Skin epidermis (tissue), 12 donors: ENCODE results near the gene S100A13.
"Not testable (repeated sequence)": the region's sequence is repeated elsewhere in the genome, so short reads cannot be mapped to it uniquely, and the experiment has no call there.

Experiments
- H3K27ac ChIP-seq, 21 experiments: fragments of 200-600 bp; sonication (generic) in 11 of 21; one replicate each; pipeline ENCODE4 v1.5.0; 2020; ENCODE audit warnings: mild to moderate bottlenecking in 3 of 21, inconsistent platforms in 2 of 21, moderate library complexity in 2 of 21
- H3K4me3 ChIP-seq, 7 experiments: fragments of 200-600 bp; sonication (generic) in 2 of 7; one replicate each; pipeline ENCODE4 v1.5.0; 2020; ENCODE audit warnings: inconsistent platforms in 2 of 7, mild to moderate bottlenecking in 2 of 7, moderate library complexity in 1 of 7

Gene S100A13

DNA sequence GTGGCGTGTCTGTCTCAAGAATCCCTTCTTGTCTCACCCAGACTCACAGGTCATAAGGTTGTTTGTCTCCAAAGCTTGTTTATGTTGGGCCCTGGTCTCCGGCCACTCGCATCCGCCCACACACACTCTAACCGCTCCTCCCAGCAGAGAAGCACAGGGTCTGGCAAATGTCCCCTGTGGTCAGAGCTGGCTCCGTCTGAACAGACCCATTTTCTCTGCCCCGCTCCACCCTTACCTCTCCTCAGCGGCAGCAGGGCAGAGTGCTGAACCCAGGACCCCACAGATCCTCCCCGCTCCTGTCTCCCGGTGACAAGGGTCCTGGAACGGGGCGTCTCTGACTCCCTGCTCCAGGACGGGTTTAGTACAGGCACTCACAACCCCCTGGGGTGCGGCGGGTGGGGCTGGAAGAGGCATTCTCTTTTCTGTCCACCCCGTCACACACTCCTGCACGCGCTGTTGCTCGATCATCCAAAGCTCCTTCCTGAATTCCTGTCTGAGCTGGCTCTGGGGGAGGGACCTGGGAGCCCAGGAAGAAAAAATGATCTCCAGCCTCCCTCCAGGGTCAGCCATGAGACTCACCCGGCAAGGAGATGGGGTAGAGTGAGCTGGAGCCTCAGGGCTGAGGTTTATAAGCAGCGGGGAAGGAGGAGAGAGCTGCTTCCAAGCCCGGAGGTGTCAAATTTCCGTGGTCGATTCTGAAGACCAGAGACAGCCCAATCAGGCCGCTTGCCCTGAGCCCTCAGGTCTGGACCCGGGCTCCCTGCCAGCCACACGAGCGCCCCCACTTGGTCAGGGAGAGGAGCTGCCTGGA is at the start of gene S100A13:
TSS of gene S100A13 (minus strand) at position 602 of the 811 bp plus-strand sequence. CDS start 1,033 bp downstream, outside the sequence.
- Histone ChIP-seq H3K27ac (peak within 1 kb of the TSS; percentile 3 to 96 (median 85)), H3K4me3 (peak within 1 kb of the TSS; percentile 30 to 46 (median 36))

DNA sequence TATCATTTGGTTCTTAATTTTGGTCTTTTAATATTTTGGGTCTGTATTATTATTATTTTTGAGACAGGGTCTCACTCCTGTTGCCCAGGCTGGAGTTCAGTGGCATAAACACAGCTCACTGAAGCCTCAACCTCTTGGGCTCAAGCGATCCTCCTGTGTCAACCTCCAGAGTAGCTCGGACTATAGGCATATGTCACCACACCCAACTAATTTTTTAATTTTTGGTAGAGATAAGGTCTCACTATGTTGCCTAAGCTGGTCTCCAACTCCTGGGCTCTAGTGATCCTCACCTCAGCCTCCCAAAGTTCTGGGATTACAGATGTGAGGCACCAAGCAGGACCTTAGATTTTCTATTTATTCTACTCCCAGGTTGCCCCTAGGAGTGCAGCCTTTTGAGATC is 46.2 kb upstream of the S100A13 start:
- no peak overlapping the region for H3K27ac ChIP-seq

DNA sequence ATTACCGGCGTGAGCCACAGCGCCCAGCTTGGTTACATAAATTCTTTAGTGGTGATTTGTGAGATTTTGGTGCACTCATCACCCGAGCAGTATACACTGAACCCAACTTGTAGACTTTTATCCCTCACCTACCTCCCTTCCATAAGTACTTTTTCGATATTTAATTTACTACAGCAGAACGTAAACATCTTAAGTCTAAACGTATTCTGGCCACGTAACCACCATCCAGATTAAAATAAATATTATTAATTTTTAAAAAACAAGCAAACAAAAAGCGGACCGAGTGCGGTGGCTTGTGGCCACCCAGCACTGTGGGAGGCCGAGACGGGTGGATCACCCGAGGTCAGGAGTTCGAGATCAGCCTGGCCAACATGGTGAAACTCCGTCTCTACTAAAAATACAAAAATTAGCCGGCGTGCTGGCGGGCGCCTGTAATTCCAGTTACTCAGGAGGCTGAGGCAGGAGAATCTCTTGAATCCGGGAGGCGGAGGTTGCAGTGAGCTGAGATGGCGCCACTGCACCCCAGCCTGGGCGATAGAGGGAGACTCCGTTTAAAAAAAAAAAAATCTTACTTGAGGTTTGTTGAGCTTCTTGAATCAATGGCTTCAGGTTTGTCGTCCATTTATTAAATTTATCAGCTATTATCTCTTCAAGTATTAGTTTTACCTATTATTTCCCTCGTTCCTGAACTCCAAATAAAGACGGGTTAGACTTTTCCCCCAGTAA is 44.5 kb upstream of the S100A13 start:
- Histone ChIP-seq H3K4me3 (peak overlapping the region; percentile 29 to 96 (median 70)), H3K27ac (peak overlapping the region in 19 of 21 experiments; percentile 16 to 86 (median 74))

More for the DNA sequence above, 46.2 kb upstream of the S100A13 start:
- H3K4me3 ChIP-seq: no peak overlapping the region

DNA sequence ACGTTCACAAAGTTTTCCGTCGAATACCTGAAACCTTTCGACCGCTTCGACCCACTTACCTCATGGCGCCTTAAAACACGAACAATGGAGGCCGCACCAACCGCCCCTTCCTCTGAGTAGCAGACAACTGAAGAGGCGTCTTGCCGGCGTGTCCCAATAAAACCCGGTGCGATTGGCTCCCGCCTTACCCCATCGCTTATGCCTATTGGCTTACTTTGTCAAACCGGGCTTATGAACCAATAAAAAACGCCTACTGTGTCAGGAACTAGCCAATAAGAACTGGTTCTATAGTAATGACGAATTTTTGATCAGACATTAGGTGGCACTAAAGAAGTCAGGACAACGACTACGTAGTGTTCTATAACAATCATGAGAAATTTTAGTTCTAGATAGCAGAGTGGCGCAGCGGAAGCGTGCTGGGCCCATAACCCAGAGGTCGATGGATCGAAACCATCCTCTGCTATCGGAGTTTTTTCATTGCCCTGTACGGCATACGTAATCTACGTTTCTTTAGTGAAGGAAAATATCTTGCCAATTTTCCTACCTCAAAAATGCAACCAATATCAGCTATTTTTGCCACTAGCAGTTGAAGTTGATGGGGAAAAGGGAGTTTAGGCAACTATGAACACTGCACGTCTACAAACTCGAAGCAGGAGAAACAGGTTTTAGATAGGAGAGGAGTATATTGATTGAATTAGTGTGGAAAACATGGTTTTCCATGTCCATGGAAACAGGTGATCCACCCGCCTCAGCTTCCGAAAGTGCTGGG is 43.7 kb upstream of the S100A13 start, which contains the start of gene ILF2:
TSS of gene ILF2 (minus strand) at position 135 of the 769 bp plus-strand sequence. CDS start at position 64, 71 bp downstream.
- Histone ChIP-seq H3K27ac (peak within 1 kb of the TSS; percentile 58 to 95 (median 86)), H3K4me3 (peak within 1 kb of the TSS; percentile 54 to 96 (median 74))

DNA sequence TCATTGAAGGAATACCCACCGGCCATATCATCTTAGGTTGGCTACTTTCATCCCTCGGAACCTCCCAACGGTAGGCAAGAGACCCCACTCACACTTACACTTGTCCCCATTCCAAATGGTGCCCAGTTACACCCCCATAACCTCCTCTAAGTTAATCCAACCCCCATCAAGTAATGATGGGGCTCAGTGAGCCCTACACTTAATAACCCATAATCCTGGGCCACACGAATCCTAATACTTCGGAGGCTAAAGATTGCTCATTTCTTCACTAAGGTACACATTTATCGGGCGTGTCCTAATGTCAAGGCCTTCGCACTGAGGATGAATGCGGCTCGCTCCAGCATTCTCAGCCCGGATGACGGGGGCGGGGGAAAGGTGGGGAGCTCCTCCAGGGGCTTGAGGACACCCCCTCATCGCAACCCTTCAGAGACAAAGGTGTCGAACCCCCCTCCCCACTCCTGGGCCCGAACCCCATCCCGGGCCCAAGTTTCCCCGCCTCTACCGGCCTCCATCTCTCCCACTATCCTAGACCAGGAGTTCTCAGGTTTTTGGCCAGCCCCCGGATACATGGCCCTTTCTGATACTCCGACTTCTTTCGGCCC is 43.1 kb upstream of the S100A13 start:
- Histone ChIP-seq H3K4me3 (peak overlapping the region; percentile 54 to 96 (median 74)), H3K27ac (peak overlapping the region; percentile 58 to 95 (median 86))

DNA sequence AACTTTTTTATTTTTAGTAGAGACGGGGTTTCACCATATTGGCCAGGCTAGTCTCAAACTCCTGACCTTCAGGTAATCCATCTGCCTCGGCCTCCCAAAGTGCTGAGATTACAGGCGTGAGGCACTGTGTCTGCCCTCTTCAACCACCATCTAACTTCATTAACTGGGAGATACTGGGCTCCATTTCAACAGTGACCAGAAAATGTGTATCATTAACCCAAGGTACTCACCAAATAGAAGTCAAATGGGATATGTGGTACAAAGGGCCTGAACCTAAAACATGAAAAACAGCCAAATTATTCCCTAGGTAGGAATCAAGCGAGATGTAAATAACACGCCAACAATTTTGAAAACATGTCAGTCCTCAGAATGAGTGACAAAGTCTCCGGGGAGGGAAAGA is 42.3 kb upstream of the S100A13 start:
- H3K4me3 ChIP-seq: peak overlapping the region; percentile 54 to 96 (median 74)
- H3K27ac ChIP-seq: peak overlapping the region in 6 of 21 experiments; percentile 85 to 95 (median 90)

DNA sequence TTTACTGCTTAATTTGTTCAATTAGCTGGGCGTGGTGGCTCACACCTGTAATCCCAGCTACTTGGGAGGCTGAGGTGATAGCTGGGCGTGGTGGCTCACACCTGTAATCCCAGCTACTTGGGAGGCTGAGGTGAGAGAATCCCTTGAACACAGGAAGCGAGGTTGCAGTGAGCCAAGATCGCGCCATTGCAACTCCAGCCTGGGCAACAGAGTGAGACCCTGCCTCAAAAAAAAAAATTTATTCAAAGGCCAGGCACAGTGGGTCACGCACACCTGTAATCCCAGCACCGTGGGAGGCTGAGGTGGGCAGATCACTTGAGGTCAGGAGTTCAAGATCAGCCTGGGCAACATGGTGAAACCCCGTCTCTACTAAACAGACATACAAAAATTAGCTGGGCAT is 41.4 kb upstream of the S100A13 start:
- H3K27ac ChIP-seq, H3K4me3 ChIP-seq: not testable (repeated sequence)

DNA sequence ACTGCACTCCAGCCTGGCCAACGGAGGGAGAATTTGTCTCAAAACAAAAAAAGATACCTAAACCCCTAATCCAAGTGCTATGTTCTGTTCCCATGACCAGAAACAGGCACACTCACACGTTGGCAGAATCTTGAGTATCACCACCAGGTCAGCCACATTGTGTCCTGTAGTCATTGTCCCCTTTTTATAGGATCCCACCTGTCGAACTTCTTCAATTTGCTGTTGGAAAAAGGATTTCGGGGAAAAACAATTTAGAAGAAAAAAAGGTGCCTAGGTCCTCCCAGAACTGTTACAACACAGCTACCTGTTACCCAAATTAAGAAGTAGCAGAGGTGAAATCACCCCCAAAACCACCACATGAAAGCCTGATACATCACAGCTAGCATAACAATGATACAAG is 40.1 kb upstream of the S100A13 start:
- H3K4me3 ChIP-seq: no peak overlapping the region
- H3K27ac ChIP-seq: no peak overlapping the region

DNA sequence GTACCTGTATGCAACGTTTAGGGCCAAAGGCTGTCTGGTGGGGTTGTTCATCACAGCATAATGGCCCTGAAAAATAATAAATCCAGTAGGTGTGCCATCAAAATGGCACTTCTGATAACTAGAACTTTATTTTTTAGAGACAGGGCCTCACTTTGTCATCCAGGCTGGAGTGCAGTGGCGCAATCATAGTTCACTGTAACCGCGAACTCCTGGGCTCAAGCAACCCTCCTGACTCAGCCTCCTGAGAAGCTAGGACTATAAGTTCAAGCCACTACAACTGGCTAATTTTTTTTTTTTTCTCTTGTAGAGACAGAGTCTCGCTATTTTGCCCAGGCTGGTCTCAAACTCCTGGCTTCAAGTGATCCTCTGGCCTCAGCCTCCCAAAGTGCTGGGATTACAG is 35.9 kb upstream of the S100A13 start:
- H3K27ac ChIP-seq: no peak overlapping the region
- H3K4me3 ChIP-seq: no peak overlapping the region

DNA sequence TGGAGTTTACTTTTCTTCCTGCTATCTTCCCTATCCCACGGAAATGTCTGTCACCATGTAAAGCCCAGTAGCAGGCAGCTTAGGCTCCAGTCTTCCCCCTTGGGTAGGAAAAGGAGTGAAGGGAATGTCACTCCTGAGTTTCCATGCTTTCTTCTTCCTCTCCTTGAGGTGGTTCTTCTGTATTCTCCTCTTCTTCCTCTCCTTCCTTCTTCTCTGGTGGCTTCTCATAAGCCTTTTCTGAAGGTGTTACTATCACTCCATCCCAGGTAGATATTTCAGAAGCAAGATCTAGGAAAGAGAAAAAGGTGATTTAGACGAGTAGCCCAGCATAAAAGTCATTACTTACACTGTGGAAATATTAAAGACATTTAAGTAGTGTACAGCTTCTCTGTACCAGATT is 35.0 kb upstream of the S100A13 start:
- H3K4me3 ChIP-seq: no peak overlapping the region
- no peak overlapping the region for H3K27ac ChIP-seq

DNA sequence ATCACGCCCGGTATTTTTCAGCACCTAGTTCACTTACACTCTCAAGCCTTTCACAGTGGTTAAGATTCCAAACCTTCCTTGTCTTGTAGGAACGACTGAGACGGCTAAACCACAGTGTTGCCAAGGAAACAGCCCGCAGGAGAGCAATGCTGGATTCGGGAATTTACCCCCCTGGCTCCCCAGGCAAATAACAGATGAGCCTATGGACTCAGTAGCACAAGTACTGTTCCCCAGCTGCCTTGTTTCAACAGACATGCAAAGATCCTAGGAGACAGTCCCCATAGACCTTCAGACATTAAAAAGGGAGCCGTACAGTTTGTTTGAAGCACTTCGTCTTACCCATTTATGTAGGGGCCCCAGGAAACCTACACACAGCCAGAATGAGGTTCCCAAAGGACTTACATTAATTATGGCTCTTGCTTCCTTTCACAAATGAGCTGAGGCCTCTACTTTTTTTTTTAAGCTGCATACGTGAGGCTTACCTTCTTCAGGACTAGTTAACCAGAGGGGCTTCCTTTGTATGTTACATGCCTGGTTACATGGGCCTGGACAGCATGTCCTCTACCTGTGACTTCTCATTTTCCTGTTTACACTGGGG is 33.9 kb upstream of the S100A13 start:
- Histone ChIP-seq H3K4me3 (no peak overlapping the region), H3K27ac (no peak overlapping the region)

DNA sequence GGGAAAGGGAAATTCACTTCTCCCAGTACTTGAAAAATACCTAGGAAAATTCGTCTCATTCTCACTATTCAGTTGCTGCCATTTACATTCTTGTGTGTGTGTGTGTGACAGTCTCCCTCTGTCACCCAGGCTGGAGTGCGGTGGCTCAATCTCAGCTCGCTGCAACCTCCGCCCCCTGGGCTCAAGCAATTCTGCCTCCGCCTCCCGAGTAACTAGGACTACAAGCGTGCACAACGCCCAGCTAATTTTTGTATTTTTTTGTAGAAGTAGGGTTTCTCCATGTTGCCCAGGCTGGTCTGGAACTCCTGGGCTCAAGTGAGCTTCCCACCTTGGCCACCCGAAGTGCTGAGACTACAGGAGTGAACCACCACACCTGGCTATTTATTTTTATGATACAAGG is 32.4 kb upstream of the S100A13 start:
- Histone ChIP-seq H3K4me3 (peak overlapping the region; percentile 52 to 91 (median 70)), H3K27ac (peak overlapping the region in 14 of 21 experiments; percentile 88 to 98 (median 91))

DNA sequence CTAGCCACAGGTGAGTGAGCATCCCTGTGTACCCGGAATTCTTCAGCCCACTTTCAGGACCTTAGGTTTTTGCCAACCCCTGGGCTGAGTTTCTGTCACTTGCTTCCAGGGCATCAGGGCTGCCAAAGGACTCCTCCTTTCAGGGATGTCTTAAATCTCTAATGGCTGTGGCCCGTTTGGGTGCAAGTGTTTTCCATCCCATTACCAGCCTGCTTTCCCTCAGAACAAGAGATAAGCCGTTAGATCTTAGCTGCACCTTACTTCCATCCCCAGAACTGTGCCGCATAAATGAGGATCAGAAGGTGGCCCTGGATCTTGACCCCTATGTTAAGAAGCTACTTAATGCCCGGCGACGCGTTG is 31.9 kb upstream of the S100A13 start:
- Histone ChIP-seq H3K27ac (peak overlapping the region in 20 of 21 experiments; percentile 83 to 98 (median 92)), H3K4me3 (peak overlapping the region; percentile 52 to 91 (median 70))

DNA sequence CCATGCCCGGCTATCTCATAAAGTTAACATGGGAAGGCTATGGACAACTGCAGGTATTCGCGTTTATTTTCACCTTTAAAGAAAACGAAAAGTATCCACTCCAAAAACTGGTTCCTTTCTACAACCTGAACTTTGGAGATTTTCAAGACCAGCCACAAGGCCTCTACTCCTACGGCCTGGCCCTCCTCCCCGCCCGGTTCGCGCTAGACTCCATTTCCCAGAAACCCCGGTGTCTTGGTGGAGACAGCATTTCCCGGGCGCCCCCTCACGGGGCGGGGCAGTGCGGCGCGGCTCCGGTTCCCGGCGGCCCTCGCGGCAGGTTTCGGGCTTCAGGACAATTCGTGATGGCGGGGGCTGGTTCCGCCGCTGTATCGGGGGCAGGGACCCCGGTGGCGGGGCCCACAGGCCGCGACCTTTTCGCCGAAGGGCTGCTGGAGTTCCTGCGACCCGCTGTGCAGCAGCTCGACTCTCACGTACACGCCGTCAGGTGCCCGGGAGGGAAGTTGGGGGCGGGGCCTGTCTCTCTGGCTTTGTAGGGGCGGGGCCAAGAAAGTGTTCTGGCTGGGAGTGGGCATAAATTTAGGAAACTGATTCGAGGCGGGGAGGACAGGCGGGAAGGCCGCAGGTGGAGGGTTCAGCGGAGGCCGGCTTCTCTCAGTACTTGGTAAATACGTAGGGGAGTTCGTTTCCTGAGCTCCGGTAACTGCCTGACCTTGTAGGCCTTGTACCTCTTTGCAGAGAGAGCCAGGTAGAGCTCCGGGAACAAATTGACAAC is 31.3 kb upstream of the S100A13 start, which contains the start of gene SNAPIN:
TSS of gene SNAPIN (plus strand) at position 304 of the 775 bp plus-strand sequence. CDS start at position 345, 41 bp downstream.
- H3K4me3 ChIP-seq: peak within 1 kb of the TSS; percentile 52 to 91 (median 70)
- peak within 1 kb of the TSS in 20 of 21 experiments; percentile 83 to 98 (median 92) for H3K27ac ChIP-seq

DNA sequence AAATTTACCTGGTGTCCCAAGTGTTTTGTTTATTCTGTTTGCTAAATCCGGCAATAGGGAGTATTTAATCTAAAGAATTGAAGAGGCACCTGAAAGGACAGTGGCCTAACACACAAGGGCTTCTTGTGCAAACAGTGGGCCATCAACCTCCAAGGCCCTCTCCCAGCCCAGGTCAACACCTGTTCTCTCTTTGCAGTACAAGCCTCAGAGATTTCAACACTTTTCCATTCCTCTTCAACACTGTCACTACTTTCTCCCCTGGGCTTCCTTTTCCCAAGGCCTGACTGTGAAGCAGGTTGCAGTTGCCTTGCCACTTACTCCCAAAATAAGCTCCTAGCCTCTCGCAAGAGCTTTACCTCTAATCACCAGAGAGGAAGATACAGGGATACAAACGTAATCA is 28.0 kb upstream of the S100A13 start:
- no peak overlapping the region for H3K27ac ChIP-seq

DNA sequence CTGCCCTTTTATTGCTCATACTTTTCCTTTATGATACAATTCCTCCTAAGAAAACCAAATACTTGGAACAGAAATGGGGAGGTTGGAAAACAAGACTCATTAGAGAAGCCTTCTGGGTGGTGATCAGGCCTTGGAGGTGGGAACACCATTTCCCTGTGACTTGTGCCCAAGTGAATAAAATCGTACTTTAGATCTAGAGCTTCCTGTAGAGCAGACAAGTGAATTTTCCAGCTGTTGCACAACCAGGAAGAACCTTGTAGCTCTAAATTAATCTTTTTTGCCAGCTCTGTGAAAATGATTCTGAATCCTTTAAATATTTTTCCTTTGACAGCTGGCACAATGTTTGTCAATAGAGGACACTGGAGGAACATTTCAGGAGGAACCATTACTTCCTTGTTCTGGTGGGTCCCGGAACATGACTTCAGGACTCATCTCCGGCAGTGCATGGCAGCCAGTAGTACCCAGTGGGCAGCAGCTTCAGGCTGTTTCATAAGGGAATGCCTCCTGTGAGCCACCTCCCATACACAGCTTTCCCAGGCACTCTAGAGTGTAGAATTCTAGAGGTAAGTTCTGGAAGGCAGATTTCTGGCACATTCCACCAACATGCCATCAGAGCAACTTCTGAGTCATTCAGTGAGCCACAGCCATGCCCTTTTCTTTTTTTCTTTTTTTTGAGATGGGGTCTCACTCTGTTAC is 25.6 kb upstream of the S100A13 start:
- Histone ChIP-seq H3K4me3 (no peak overlapping the region), H3K27ac (peak overlapping the region in 10 of 21 experiments; percentile 9 to 70 (median 39))

More for the DNA sequence above, 28.0 kb upstream of the S100A13 start:
- H3K4me3 ChIP-seq: no peak overlapping the region

DNA sequence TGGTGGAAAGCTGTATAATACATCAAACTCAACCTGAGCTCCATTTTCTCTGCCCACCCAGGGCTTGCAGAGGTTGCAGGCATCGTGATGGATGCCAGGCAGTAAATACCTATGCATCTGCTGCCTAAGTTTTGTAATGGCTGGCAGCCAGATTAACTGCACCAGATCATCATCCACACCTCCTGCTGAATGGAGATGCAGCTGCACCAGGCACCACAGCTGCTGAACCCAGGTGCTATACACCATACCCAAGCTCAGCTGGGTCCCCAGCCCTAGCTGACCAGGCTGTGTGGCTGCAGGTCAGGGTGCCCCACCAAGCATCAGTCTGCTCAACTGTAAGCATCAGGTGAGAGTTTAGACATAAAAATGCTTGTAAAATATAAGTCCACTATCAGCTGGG is 24.5 kb upstream of the S100A13 start:
- no peak overlapping the region for H3K27ac ChIP-seq
- H3K4me3 ChIP-seq: no peak overlapping the region

DNA sequence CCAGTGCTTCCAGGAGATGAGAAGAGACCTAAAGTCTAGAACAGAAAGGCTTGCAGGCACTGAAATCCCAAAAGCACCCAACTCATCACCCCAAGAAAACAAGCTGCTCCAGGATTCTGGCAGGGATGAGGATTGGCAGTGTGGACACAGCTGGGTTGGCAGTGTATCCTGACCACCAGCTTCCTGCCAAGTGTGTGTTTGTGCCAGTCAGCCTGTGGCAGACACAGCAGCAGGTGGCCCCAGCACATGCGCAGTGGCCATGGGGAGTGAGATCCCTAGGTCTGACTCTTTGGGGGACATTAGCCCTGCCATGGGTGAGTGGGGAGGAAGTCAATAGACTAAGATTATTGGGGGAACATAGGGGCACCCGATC is 22.5 kb upstream of the S100A13 start:
- H3K4me3 ChIP-seq: no peak overlapping the region

More for the DNA sequence above, 22.5 kb upstream of the S100A13 start:
- H3K27ac ChIP-seq: peak overlapping the region in 1 of 21 experiments; percentile 55
